Activated CD8-positive, alpha-beta memory T cell treated with anti-CD3 and anti-CD28 coated beads, Interleukin-2, amount 10 ng/mL, durations not matched to agents 7 days and 5 days (primary cell): ENCODE results near the gene GSX2. TPM values are rescaled to one million over a fixed set of nuclear protein-coding genes. Genes with fewer than 3 reads are reported as not detected.

ENCODE experiments used
- ATAC-seq: fragments of 150-1000 bp; cut with Tn5 transposase; one replicate; pipeline ENCODE4 v1.10.0; 2021; ENCODE audit warnings: moderate library complexity
- CTCF ChIA-PET: fragments of 350-600 bp; sonication (Branson Sonifier 250); formaldehyde crosslinking; loops from one replicate; lab custom pipeline; 2021; ENCODE audit warnings: antibody characterized with exemption; lab: Charles Lee
- DNase-seq: peaks from one replicate; pipeline ENCODE4 v3.0.0-alpha.2; 2020
- H3K27ac Mint-ChIP-seq: one replicate; pipeline ENCODE4 v1.8.0; 2021; ENCODE audit warnings: mild to moderate bottlenecking, mixed read lengths
- H3K27me3 Mint-ChIP-seq: one replicate; pipeline ENCODE4 v1.8.0; 2021; ENCODE audit warnings: mixed read lengths
- H3K36me3 Mint-ChIP-seq: one replicate; pipeline ENCODE4 v1.8.0; 2021; ENCODE audit warnings: mild to moderate bottlenecking, mixed read lengths
- H3K4me1 Mint-ChIP-seq: one replicate; pipeline ENCODE4 v1.8.0; 2021; ENCODE audit warnings: mixed read lengths
- H3K4me3 Mint-ChIP-seq: one replicate; pipeline ENCODE4 v1.8.0; 2021; ENCODE audit warnings: mild to moderate bottlenecking, moderate library complexity, mixed read lengths
- H3K9me3 Mint-ChIP-seq: one replicate; pipeline ENCODE4 v1.8.0; 2022; ENCODE audit warnings: low read depth, mixed read lengths
- total RNA-seq, 2 experiments: library from RNA; stranded (reverse); gene quantifications; one replicate each; pipeline ENCODE4 v1.2.3, GENCODE V29; 2021

Gene GSX2
- total RNA-seq, 2 experiments from 2014 or later: not detected

DNA sequence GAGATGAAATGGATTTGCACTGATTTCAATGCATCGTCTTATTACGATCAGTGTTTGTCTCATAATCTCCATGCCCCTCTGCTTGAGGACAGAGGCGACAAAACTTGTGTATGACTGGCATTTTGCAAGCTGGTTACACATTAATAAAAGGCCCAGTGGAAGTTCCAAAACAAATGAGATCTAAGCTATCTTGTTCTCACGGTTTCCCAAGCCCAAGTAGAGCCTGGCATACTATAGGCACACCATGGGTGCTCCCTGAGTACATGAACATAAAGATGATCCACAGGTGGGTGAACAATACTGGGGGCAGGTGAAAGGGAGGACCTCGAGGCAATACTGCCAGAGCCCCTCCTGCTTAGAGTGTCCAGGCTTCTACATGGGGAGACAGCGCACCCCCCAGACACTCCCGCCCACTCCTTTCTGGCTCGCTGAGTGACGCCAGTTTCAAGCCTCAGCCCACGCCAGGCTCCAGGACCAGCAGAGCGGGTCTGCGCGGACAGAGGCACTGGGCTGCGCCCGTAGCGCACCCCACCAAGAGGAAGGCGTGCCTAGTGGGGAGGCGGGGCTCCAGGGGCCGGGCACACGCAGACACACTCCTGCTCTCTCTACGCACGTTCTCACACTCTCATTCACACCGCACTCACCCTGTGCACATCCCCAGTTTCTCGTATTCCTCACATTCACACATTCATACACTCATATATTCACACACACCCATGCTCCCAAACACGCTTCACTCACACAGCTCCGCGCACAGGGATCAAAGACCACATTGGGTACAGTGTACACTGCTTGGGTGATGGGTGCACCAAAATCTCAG, 8.9 kb upstream of the GSX2 start:
- peaks cover 72% of the 10 kb centered on the region for H3K27me3 Mint-ChIP-seq
- peaks cover 10% of the 10 kb centered on the region for H3K4me1 Mint-ChIP-seq
- peak overlapping the region; percentile 64 for H3K4me3 Mint-ChIP-seq
- H3K9me3 Mint-ChIP-seq: no peaks in the 10 kb centered on the region
- no peak overlapping the region for H3K27ac Mint-ChIP-seq
- no peaks in the 10 kb centered on the region for H3K36me3 Mint-ChIP-seq
- DNase-seq: no peak
- CTCF ChIA-PET: no interaction called here
- ATAC-seq: peak; percentile 65

GRCh38 chr4:54091637-54092404, 8.1 kb upstream of the GSX2 start:
- CTCF ChIA-PET: no interaction called here

GRCh38 chr4:54092405-54093323, 7.3 kb upstream of the GSX2 start:
- no peak for ATAC-seq
- H3K36me3 Mint-ChIP-seq: no peaks in the 10 kb centered on the region
- DNase-seq: no peak
- no peak overlapping the region for H3K27ac Mint-ChIP-seq
- no peaks in the 10 kb centered on the region for H3K9me3 Mint-ChIP-seq
- peaks cover 14% of the 10 kb centered on the region for H3K4me1 Mint-ChIP-seq
- peak overlapping the region; percentile 64 for H3K4me3 Mint-ChIP-seq
- CTCF ChIA-PET: no interaction called here
- peaks cover 81% of the 10 kb centered on the region for H3K27me3 Mint-ChIP-seq

More at GRCh38 chr4:54091637-54092404, 8.1 kb upstream of the GSX2 start:
- ATAC-seq: peak; percentile 93
- DNase-seq: peak; percentile 76
- H3K4me3 Mint-ChIP-seq: peak overlapping the region; percentile 64
- H3K27me3 Mint-ChIP-seq: peaks cover 75% of the 10 kb centered on the region
- H3K9me3 Mint-ChIP-seq: no peaks in the 10 kb centered on the region
- H3K27ac Mint-ChIP-seq: no peak overlapping the region
- H3K36me3 Mint-ChIP-seq: no peaks in the 10 kb centered on the region
- peaks cover 14% of the 10 kb centered on the region for H3K4me1 Mint-ChIP-seq

- no peaks in the 10 kb centered on the region for H3K36me3 Mint-ChIP-seq
Measured at GRCh38 chr4:54093324-54094240, 6.4 kb upstream of the GSX2 start.

DNA sequence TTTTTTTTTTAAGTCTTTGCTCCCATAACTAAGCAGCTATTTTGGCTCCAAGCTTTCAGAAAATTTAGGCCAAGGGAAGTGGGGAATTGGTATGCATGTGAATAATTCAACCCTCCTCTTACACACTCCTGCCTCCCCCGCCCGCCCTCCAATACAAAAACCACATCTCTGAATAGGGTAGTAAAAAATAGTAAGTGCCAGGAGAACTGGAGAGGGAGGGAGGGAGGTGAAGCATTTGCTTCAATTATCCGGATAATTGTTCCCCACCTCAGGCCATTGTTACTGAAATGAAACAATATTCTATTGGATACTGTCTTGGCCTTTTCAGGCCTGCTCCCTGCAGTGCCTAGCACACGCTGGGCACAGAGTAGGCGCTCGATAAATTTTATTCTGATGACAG, 5.5 kb upstream of the GSX2 start:
- DNase-seq: no peak
- Mint-ChIP-seq H3K27ac (no peak overlapping the region), H3K4me3 (no peak overlapping the region), H3K27me3 (peaks cover 88% of the 10 kb centered on the region), H3K36me3 (no peaks in the 10 kb centered on the region), H3K9me3 (no peaks in the 10 kb centered on the region), H3K4me1 (peaks cover 22% of the 10 kb centered on the region)
- ATAC-seq: no peak
- CTCF ChIA-PET: interaction anchor here (1.5 kb wide), 1 partner anchor 164 kb away, joined by 3 read pairs; no protein-coding TSS in a partner anchor

More at GRCh38 chr4:54093324-54094240, 6.4 kb upstream of the GSX2 start:
- ATAC-seq (no peak), DNase-seq (no peak)
- CTCF ChIA-PET: interaction anchor here (0.7 to 1.5 kb wide), 2 partner anchors 10 to 163 kb away, joined by 3 read pairs; no protein-coding TSS in a partner anchor
- H3K9me3 Mint-ChIP-seq: no peaks in the 10 kb centered on the region
- H3K27ac Mint-ChIP-seq: no peak overlapping the region
- H3K4me1 Mint-ChIP-seq: peaks cover 14% of the 10 kb centered on the region
- H3K27me3 Mint-ChIP-seq: peaks cover 84% of the 10 kb centered on the region
- H3K4me3 Mint-ChIP-seq: no peak overlapping the region

DNA sequence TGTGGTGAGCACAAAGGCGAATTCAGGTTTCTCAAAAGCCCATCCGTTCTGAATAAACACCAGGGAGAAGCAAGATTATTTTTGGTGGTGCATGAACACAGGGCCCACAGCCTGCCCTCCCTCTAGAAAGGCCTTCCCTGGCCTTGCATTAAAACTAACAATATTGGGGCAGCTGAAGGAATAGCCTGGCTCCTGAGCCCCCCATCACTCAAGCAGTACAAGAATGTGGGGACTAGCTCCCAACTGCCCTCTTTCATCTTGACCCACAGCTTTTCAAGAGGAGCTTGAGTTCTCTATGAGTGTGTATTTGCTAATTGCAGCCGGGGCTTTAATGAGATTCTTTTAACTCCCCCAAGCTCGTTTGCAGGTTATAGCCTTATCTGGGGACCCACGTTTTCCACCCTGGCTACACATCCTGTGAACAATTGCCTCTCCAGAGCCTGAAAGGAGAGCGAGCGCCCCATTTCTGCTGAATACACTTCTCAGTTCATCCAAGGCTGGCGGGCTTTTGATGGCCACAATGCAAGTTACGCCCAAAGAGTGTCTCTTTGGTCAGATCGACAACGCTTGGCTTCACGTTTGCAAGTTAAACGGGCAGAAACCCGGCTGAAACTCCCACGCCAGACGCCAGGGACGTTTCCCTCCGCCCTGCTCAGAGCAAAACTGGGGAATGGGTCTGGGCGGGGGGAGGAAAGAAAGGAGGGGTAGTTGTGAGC, 4.7 kb upstream of the GSX2 start:
- Mint-ChIP-seq H3K27me3 (peaks cover 92% of the 10 kb centered on the region), H3K9me3 (no peaks in the 10 kb centered on the region), H3K4me1 (peaks cover 27% of the 10 kb centered on the region), H3K36me3 (no peaks in the 10 kb centered on the region), H3K27ac (no peak overlapping the region), H3K4me3 (no peak overlapping the region)
- ATAC-seq: no peak
- CTCF ChIA-PET: interaction anchor here (0.6 to 3.4 kb wide), 3 partner anchors 139 to 165 kb away, joined by 3 to 12 read pairs (median 3); no protein-coding TSS in a partner anchor
- no peak for DNase-seq

- DNase-seq: no peak
- Mint-ChIP-seq H3K4me3 (no peak overlapping the region), H3K36me3 (no peaks in the 10 kb centered on the region), H3K4me1 (peaks cover 30% of the 10 kb centered on the region), H3K27ac (no peak overlapping the region), H3K27me3 (peaks cover 91% of the 10 kb centered on the region), H3K9me3 (no peaks in the 10 kb centered on the region)
- CTCF ChIA-PET: interaction anchor here (0.6 to 3.4 kb wide), 5 partner anchors 39 to 167 kb away, joined by 3 to 12 read pairs (median 4); no protein-coding TSS in a partner anchor
- ATAC-seq: no peak
Measured at GRCh38 chr4:54096295-54096962, 3.5 kb upstream of the GSX2 start.

DNA sequence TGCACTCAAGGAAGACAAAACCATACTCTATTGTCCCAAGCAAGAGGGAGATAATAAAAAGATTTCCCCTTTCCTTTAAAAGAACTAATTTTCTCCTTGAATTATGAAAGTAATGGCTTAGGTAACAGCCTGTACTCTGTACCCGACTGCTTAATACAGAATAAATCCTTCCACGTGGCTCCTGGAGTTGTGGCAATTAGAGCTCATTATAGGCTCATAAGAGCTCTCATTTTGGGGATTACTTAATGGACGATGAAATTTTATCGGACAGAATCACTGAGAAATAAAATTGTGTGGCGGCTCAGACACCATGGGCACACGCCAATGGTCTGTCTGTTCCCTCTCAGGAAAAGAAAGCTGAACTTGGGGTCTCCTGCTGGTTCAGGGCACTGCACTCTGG, 2.8 kb upstream of the GSX2 start:
- Mint-ChIP-seq H3K9me3 (no peaks in the 10 kb centered on the region), H3K27me3 (peaks cover 94% of the 10 kb centered on the region)
- CTCF ChIA-PET: interaction anchor here (0.9 to 3.4 kb wide), 4 partner anchors 39 to 167 kb away, joined by 4 to 12 read pairs (median 4); no protein-coding TSS in a partner anchor

GRCh38 chr4:54098375-54098774, 1.6 kb upstream of the GSX2 start:
- Mint-ChIP-seq H3K27ac (no peak overlapping the region), H3K4me1 (peaks cover 31% of the 10 kb centered on the region), H3K9me3 (no peaks in the 10 kb centered on the region), H3K4me3 (no peak overlapping the region), H3K27me3 (peaks cover 94% of the 10 kb centered on the region), H3K36me3 (no peaks in the 10 kb centered on the region)
- no peak for DNase-seq
- CTCF ChIA-PET: interaction anchor here (0.7 to 3.4 kb wide), 2 partner anchors 136 to 167 kb away, joined by 4 to 12 read pairs; no protein-coding TSS in a partner anchor
- no peak for ATAC-seq

More for the DNA sequence above, 2.8 kb upstream of the GSX2 start:
- H3K36me3 Mint-ChIP-seq: no peaks in the 10 kb centered on the region
- no peak overlapping the region for H3K4me3 Mint-ChIP-seq
- H3K27ac Mint-ChIP-seq: no peak overlapping the region
- H3K4me1 Mint-ChIP-seq: peaks cover 29% of the 10 kb centered on the region
- ATAC-seq: no peak
- no peak for DNase-seq

DNA sequence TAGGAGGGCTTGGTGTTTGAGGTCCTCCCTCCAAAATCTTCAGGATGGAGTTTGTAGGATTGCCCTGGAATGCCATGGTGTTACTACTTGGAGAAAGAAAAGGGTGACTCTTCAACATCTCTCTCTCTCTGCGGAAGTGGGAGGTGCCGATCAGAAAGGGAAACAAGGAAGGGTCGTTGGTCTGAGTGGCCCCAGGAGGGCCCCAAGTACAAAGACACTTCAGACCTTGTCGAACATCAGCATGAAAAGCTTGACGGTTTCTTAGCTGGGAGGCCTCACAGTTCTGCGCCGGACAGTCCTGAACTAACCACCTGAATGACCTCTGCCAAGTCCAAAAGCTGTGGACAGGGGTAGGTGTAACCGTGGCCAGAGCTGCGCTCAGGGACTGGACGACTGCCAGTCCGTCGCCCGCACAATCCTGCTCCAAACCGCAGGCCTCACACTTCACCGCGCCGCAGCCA, 646 bp upstream of the GSX2 start:
- H3K27me3 Mint-ChIP-seq: peaks cover 94% of the 10 kb centered on the region
- no peak overlapping the region for H3K27ac Mint-ChIP-seq
- H3K36me3 Mint-ChIP-seq: no peaks in the 10 kb centered on the region
- peak overlapping the region; percentile 49 for H3K4me3 Mint-ChIP-seq
- peaks cover 31% of the 10 kb centered on the region for H3K4me1 Mint-ChIP-seq
- DNase-seq (no peak), ATAC-seq (no peak)
- CTCF ChIA-PET: interaction anchor here (0.7 to 1.4 kb wide), 4 partner anchors 9 to 168 kb away, joined by 3 to 5 read pairs (median 4); no protein-coding TSS in a partner anchor
- H3K9me3 Mint-ChIP-seq: no peaks in the 10 kb centered on the region
